Endothelial cell of umbilical vein (primary cell): ENCODE measurements around the gene RASGEF1C. TPM values are rescaled to one million over a fixed set of nuclear protein-coding genes. Genes with fewer than 3 reads are reported as not detected.

Source experiments
- BruUV-seq: library from RNA; stranded (reverse); fragments of 400-500 nt; replicated peaks from 2 replicates; lab custom pipeline; 2021; lab: Mats Ljungman, UMichigan
- CTCF ChIA-PET: fragments of 300-600, 350-600 bp; sonication (Branson Sonifier 250); formaldehyde crosslinking; loops from one replicate; lab custom pipeline; 2021; ENCODE audit warnings: antibody characterized with exemption, inconsistent platforms; lab: Charles Lee
- POLR2A ChIA-PET: fragments of 300-600, 350-600 bp; sonication (Branson Sonifier 250); formaldehyde crosslinking; loops from one replicate; lab custom pipeline; 2021; ENCODE audit warnings: antibody characterized with exemption, inconsistent platforms; lab: Charles Lee
- DNase-seq: peaks from one replicate; pipeline ENCODE4 v3.0.0-alpha.2; 2011; ENCODE audit warnings: low read depth, low spot score
- FAIRE-seq: peaks from 2 replicates; lab custom pipeline; 2011; peaks lifted over from hg19 to GRCh38; lab: Jason Lieb, UNC
- H2AFZ ChIP-seq: 2 replicates; pipeline ENCODE4 v1.6.0; 2012; ENCODE audit warnings: low read depth, low read length, control low read depth, inconsistent platforms
- H3K27ac ChIP-seq: 2 replicates; pipeline ENCODE4 v1.5.1; 2011; ENCODE audit warnings: low read depth, mild to moderate bottlenecking, control low read depth, low read length, moderate library complexity; ENCODE audit not compliant: insufficient read depth
- H3K27me3 ChIP-seq, 2 experiments: 2 replicates each; pipeline versions ENCODE4 v1.6.0 to v1.6.1; 2011; ENCODE audit warnings: low read length in 2 of 2, mixed read lengths in 1 of 2; ENCODE audit not compliant: control insufficient read depth in 2 of 2, insufficient read depth in 2 of 2
- H3K36me3 ChIP-seq, 2 experiments: 2 replicates in 1 of 2; 3 replicates in 1 of 2; pipeline ENCODE4 v1.5.1; 2011; ENCODE audit warnings: low read length in 2 of 2, mild to moderate bottlenecking in 1 of 2, moderate library complexity in 1 of 2; ENCODE audit not compliant: control insufficient read depth in 2 of 2, insufficient read depth in 2 of 2; ENCODE audit errors: extremely low read depth in 1 of 2
- H3K4me1 ChIP-seq: 3 replicates; pipeline ENCODE4 v1.5.1; 2011; ENCODE audit warnings: mild to moderate bottlenecking, low read length; ENCODE audit not compliant: control insufficient read depth, insufficient read depth; ENCODE audit errors: extremely low read depth
- H3K4me2 ChIP-seq: 2 replicates; pipeline ENCODE4 v1.6.1; 2011; ENCODE audit warnings: low read length, control low read depth, mixed read lengths; ENCODE audit not compliant: insufficient read depth
- H3K4me3 ChIP-seq, 3 experiments: fragments of 200-600 bp in 1 of 3; sonication (generic), shearing (Covaris generic) in 1 of 3; replicated peaks in 1 of 3; 2 replicates each; pipeline ENCODE4 v1.5.1; 2011 to 2016; ENCODE audit warnings: control low read depth in 3 of 3, low read length in 3 of 3, mild to moderate bottlenecking in 2 of 3, inconsistent platforms in 1 of 3, low read depth in 1 of 3, moderate library complexity in 1 of 3; ENCODE audit not compliant: insufficient read depth in 1 of 3
- H3K79me2 ChIP-seq: 2 replicates; pipeline ENCODE4 v1.6.0; 2012; ENCODE audit warnings: low read length, inconsistent platforms; ENCODE audit not compliant: control insufficient read depth, insufficient read depth
- H3K9ac ChIP-seq: replicated peaks from 2 replicates; pipeline ENCODE3; 2011; ENCODE audit warnings: low read length, control low read depth; ENCODE audit not compliant: insufficient read depth; ENCODE audit errors: extremely low read depth
- H3K9me1 ChIP-seq: replicated peaks from 3 replicates; pipeline ENCODE4 v1.6.0; 2011; ENCODE audit warnings: mild to moderate bottlenecking, low read length; ENCODE audit not compliant: control insufficient read depth, insufficient read depth; ENCODE audit errors: extremely low read depth
- H3K9me3 ChIP-seq: replicated peaks from 2 replicates; pipeline ENCODE4 v1.5.1; 2012; ENCODE audit warnings: low read length, inconsistent platforms; ENCODE audit not compliant: control insufficient read depth, insufficient read depth
- H4K20me1 ChIP-seq: replicated peaks from 2 replicates; pipeline ENCODE3; 2011; ENCODE audit warnings: mild to moderate bottlenecking, low read length; ENCODE audit not compliant: control insufficient read depth, insufficient read depth; ENCODE audit errors: extremely low read depth
- CTCF ChIP-seq, 2 donors: IDR thresholded peaks; 1 replicate in 1 of 2; 2 replicates in 1 of 2; pipeline ENCODE4 v1.5.1; 2011; ENCODE audit warnings: low read length in 2 of 2, mild to moderate bottlenecking in 2 of 2, moderate library complexity in 2 of 2, control low read depth in 1 of 2, inconsistent platforms in 1 of 2, low read depth in 1 of 2; ENCODE audit not compliant: insufficient read depth in 1 of 2; ENCODE audit errors: extremely low read depth in 1 of 2
- EZH2 ChIP-seq: IDR thresholded peaks from 2 replicates; pipeline ENCODE4 v1.6.1; 2012; ENCODE audit warnings: borderline replicate concordance, low read depth, mild to moderate bottlenecking, moderate library complexity, low read length, inconsistent platforms; ENCODE audit not compliant: severe bottlenecking
- FOS ChIP-seq: IDR thresholded peaks from 2 replicates; pipeline ENCODE4 v1.6.1; 2011; ENCODE audit warnings: mild to moderate bottlenecking, low read length, moderate library complexity, borderline replicate concordance; ENCODE audit not compliant: insufficient read depth
- GATA2 ChIP-seq: IDR thresholded peaks from 2 replicates; pipeline ENCODE4 v1.7.0; 2011; ENCODE audit warnings: low read depth, mild to moderate bottlenecking, moderate library complexity, mixed read lengths, low read length; ENCODE audit not compliant: insufficient read length, insufficient read depth
- JUN ChIP-seq: IDR thresholded peaks from 2 replicates; pipeline ENCODE4 v1.6.1; 2011; ENCODE audit warnings: borderline replicate concordance, low read depth; ENCODE audit not compliant: insufficient read length, insufficient read depth
- MAX ChIP-seq: IDR thresholded peaks from 2 replicates; pipeline ENCODE4 v1.6.1; 2011; ENCODE audit not compliant: insufficient read depth, insufficient read length
- MYC ChIP-seq: IDR thresholded peaks from one replicate; pipeline ENCODE4 v1.6.1; 2011; ENCODE audit warnings: mild to moderate bottlenecking, low read depth, low read length
- POLR2A ChIP-seq: IDR thresholded peaks from 2 replicates; pipeline ENCODE4 v1.6.1; 2012; ENCODE audit warnings: low read depth, mild to moderate bottlenecking, control low read depth, low read length
- POLR2AphosphoS5 ChIP-seq: IDR thresholded peaks from 2 replicates; pipeline ENCODE4 v1.6.1; 2012; ENCODE audit warnings: low read depth, mild to moderate bottlenecking, control low read depth, low read length, moderate library complexity; ENCODE audit not compliant: insufficient read depth
- dilution Hi-C: fragments of 300-500 bp; cut with MboI; formaldehyde crosslinking; loops from one replicate; pipeline ENCODE4 v1.15.0; 2019; ENCODE audit warnings: low sequenced_read_pairs; ENCODE audit not compliant: extremely low pct_ligation_motif_present
- intact Hi-C: fragments of 100-400 bp; cut with micrococcal nuclease; formaldehyde crosslinking; loops from one replicate; pipeline ENCODE4 v1.10.0; 2022
- polyA plus RNA-seq, 4 experiments: library from polyadenylated mRNA; depleted of rRNA in 3 of 4; stranded (reverse) in 3 of 4; unstranded in 1 of 4; fragments of >200 nt; gene quantifications; 2 replicates each; pipeline versions ENCODE4 v1.2.1 to v1.2.3, GENCODE V29; 2011 to 2012; ENCODE audit warnings: missing spikeins in 1 of 4
- total RNA-seq: library from RNA; stranded (reverse); gene quantifications from 2 replicates; pipeline ENCODE4 v1.2.3, GENCODE V29; 2021

Gene RASGEF1C
- total and polyA plus RNA-seq, 2 donors (not counting 3 experiments of a cell fraction or from before 2014, with no cell fraction given) = not detected

GRCh38 chr5:180173875-180174586 lies 35.0 kb downstream of the RASGEF1C start:
- H3K4me3 ChIP-seq = no peak overlapping the region
- H3K9me3 ChIP-seq = no peaks in the 10 kb centered on the region
- H3K9me1 ChIP-seq = no peaks in the 10 kb centered on the region
- FAIRE-seq (no peak), DNase-seq (no peak)
- H3K9ac ChIP-seq = no peak overlapping the region
- H4K20me1 ChIP-seq = no peaks in the 10 kb centered on the region
- no peaks in the 10 kb centered on the region for H3K27me3 ChIP-seq
- H3K4me1 ChIP-seq = no peaks in the 10 kb centered on the region
- ChIA-PET POLR2A (no interaction called here), CTCF (no interaction called here)
- H2AFZ ChIP-seq = no peak overlapping the region
- intact Hi-C loops = no loop called here
- no peak overlapping the region for H3K4me2 ChIP-seq
- H3K36me3 ChIP-seq = no peaks in the 10 kb centered on the region
- no TSS peak for BruUV-seq
- no peak for TF ChIP-seq GATA2
- TF ChIP-seq POLR2A = no peak
- TF ChIP-seq EZH2 = no peak
- no peak for TF ChIP-seq FOS
- no peak for TF ChIP-seq CTCF (IDR thresholded peaks at IDR 0.05; ENCODE audit: extremely low read depth in 1 of 2, insufficient read depth in 1 of 2, low read depth in 1 of 2, low read length in 2 of 2)
- no peak for TF ChIP-seq JUN
- TF ChIP-seq POLR2AphosphoS5 = no peak
- no peak for TF ChIP-seq MAX
- no peak for TF ChIP-seq MYC
- H3K79me2 ChIP-seq = no peaks in the 10 kb centered on the region
- dilution Hi-C loops = no loop called here
- no peak overlapping the region for H3K27ac ChIP-seq
